Measurements from ENCODE around the gene TMEM53. TPM values are rescaled to one million over a fixed set of nuclear protein-coding genes. Genes with fewer than 3 reads are reported as not detected.

TMEM53 gene
- total RNA-seq, 1 experiment from 2014 or later, result 6.2 TPM

DNA sequence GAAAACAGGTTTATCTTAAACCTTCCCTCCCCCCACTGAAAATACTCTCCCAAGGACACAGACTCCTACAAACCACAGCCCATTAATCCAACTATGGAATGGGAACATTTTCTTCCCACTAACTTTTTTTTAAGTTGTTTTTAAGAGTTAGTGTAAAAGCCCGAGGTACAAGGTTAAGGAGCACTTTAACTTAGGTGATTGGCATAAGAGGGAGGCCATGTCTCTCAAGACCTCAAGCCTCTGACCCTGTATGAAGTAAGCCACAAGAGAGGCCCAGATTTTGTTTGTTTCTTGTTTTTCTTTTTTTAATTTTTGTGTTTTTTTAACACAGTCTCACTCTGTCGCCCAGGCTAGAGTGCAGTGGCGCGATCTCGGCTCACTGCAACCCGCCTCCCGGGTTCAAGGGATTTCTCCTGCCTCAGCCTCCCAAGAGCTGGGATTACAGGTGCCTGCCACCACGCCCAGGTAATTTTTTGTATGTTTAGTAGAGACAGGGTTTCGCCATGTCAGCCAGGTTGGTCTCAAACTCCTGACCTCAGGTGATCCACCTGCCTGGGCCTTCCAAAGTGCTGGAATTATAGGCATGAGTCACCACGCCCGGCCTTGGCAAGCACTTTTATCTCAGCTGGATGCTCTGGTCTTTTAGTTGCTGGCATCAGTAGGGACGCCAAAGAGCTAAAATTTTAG, 14.6 kb upstream of the TMEM53 start:
- no CpG with 5 or more reads among the region's 12 CpGs for WGBS (ENCODE audit: extremely low coverage, insufficient read length, low lambda C conversion rate)

More for the DNA sequence above, 14.6 kb upstream of the TMEM53 start:
- Histone ChIP-seq H3K27ac (ENCODE audit: insufficient read length, low read depth, low read length) (no peak overlapping the region), H3K4me2 (ENCODE audit: insufficient read depth, insufficient read length, low read length) (no peak overlapping the region), H3K27me3 (ENCODE audit: insufficient read depth, low read length) (no peaks in the 10 kb centered on the region), H3K18ac (ENCODE audit: insufficient read length, low read depth, low read length) (no peak overlapping the region), H4K20me1 (ENCODE audit: control insufficient read depth, insufficient read depth, insufficient read length) (no peaks in the 10 kb centered on the region), H2BK15ac (ENCODE audit: low read depth, low read length) (no peak overlapping the region), H4K5ac (ENCODE audit: insufficient read length, low read depth, low read length) (no peak overlapping the region), H3K56ac (ENCODE audit: insufficient read length, low read depth, low read length) (no peak overlapping the region), H4K91ac (ENCODE audit: insufficient read length, low read depth, low read length) (no peak overlapping the region), H2AFZ (ENCODE audit: low read length) (no peak overlapping the region), H2BK20ac (ENCODE audit: low read depth, low read length, poor library complexity, severe bottlenecking) (no peak overlapping the region), H3K79me2 (ENCODE audit: insufficient read depth, low read length) (no peaks in the 10 kb centered on the region), H3T11ph (ENCODE audit: low read length) (no peak overlapping the region), H2AK5ac (ENCODE audit: insufficient read length, low read length) (no peak overlapping the region), H3K4me1 (ENCODE audit: insufficient read depth, low read length) (peaks cover 4% of the 10 kb centered on the region; the same call in 1 of the 2 replicates), H2BK120ac (ENCODE audit: low read depth, low read length, poor library complexity, severe bottlenecking) (no peak overlapping the region), H3K4ac (ENCODE audit: low read depth, low read length) (no peak overlapping the region), H4K8ac (replicated peaks; ENCODE audit: insufficient read length, low read depth, low read length) (no peak overlapping the region), H3K14ac (ENCODE audit: insufficient read depth, low read length) (no peak overlapping the region), H2BK5ac (ENCODE audit: insufficient read length, low read length) (no peak overlapping the region), H2BK12ac (ENCODE audit: insufficient read length, low read depth, low read length) (no peak overlapping the region), H3K23ac (ENCODE audit: insufficient read length, low read depth, low read length) (no peak overlapping the region), H3K23me2 (ENCODE audit: insufficient read length, low read depth, low read length, poor library complexity, severe bottlenecking) (no peaks in the 10 kb centered on the region), H3K79me1 (ENCODE audit: insufficient read depth, low read depth, low read length, poor library complexity, severe bottlenecking) (no peaks in the 10 kb centered on the region), H3K9me3 (ENCODE audit: control insufficient read depth, low read depth, low read length) (no peaks in the 10 kb centered on the region), H3K9ac (ENCODE audit: extremely low read depth, insufficient read length, low read length) (no peak overlapping the region)
- Mint-ChIP-seq H3K27me3 (ENCODE audit: low read depth) (no peaks in the 10 kb centered on the region), H3K36me3 (ENCODE audit: insufficient read depth in 1 of 3, low read depth in 3 of 3) (no peaks in the 10 kb centered on the region), H3K9me3 (no peaks in the 10 kb centered on the region), H3K4me1 (peaks cover 13 to 22% of the 10 kb centered on the region in 2 experiments), H3K27ac (no peak overlapping the region), H3K4me3 (no peak overlapping the region)
- TF ChIP-seq, protein P1, sequence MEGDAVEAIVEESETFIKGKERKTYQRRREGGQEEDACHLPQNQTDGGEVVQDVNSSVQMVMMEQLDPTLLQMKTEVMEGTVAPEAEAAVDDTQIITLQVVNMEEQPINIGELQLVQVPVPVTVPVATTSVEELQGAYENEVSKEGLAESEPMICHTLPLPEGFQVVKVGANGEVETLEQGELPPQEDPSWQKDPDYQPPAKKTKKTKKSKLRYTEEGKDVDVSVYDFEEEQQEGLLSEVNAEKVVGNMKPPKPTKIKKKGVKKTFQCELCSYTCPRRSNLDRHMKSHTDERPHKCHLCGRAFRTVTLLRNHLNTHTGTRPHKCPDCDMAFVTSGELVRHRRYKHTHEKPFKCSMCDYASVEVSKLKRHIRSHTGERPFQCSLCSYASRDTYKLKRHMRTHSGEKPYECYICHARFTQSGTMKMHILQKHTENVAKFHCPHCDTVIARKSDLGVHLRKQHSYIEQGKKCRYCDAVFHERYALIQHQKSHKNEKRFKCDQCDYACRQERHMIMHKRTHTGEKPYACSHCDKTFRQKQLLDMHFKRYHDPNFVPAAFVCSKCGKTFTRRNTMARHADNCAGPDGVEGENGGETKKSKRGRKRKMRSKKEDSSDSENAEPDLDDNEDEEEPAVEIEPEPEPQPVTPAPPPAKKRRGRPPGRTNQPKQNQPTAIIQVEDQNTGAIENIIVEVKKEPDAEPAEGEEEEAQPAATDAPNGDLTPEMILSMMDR (conservative IDR thresholded peaks at IDR 0.05), result no peak
- no peak for DNase-seq
